TTC549 (cell line): ENCODE results near the gene WIF1.

Experiments
- FAIRE-seq: peaks from 2 replicates; lab custom pipeline; 2012; peaks lifted over from hg19 to GRCh38; lab: Jason Lieb, UNC

Gene WIF1

GRCh38 chr12:65121956-65122469 is 908 bp upstream of the WIF1 start:
- FAIRE-seq: no peak

- no peak for FAIRE-seq
These were observed 2.0 kb downstream of the WIF1 start for GRCh38 chr12:65119063-65119462.

- no peak for FAIRE-seq
These were observed 7.5 kb downstream of the WIF1 start for GRCh38 chr12:65113621-65114035.

GRCh38 chr12:65106948-65107347 is 14.2 kb downstream of the WIF1 start:
- no peak for FAIRE-seq

GRCh38 chr12:65100140-65100539 is 21.0 kb downstream of the WIF1 start:
- FAIRE-seq: no peak

- no peak for FAIRE-seq
These were observed 21.9 kb downstream of the WIF1 start for GRCh38 chr12:65099182-65099581.

GRCh38 chr12:65098364-65098763 is 22.7 kb downstream of the WIF1 start:
- no peak for FAIRE-seq

- FAIRE-seq: no peak
These were observed 26.4 kb downstream of the WIF1 start for GRCh38 chr12:65094722-65095121.

GRCh38 chr12:65093606-65094005 is 27.5 kb downstream of the WIF1 start:
- no peak for FAIRE-seq

GRCh38 chr12:65090461-65090860 is 30.6 kb downstream of the WIF1 start:
- FAIRE-seq: no peak

- no peak for FAIRE-seq
These were observed 34.9 kb downstream of the WIF1 start for GRCh38 chr12:65086236-65086635.

- no peak for FAIRE-seq
These were observed 36.5 kb downstream of the WIF1 start for GRCh38 chr12:65084579-65084978.

- no peak for FAIRE-seq
These were observed 37.5 kb downstream of the WIF1 start for GRCh38 chr12:65083581-65083980.

- no peak for FAIRE-seq
These were observed 38.7 kb downstream of the WIF1 start for GRCh38 chr12:65082406-65082805.

GRCh38 chr12:65081496-65081895 is 39.6 kb downstream of the WIF1 start:
- no peak for FAIRE-seq

- FAIRE-seq: no peak
These were observed 46.2 kb downstream of the WIF1 start for GRCh38 chr12:65074932-65075331.

GRCh38 chr12:65069336-65069735 is 51.8 kb downstream of the WIF1 start:
- FAIRE-seq: no peak

GRCh38 chr12:65067383-65067782 is 53.7 kb downstream of the WIF1 start:
- FAIRE-seq: no peak

- FAIRE-seq: no peak
These were observed 65.2 kb downstream of the WIF1 start for GRCh38 chr12:65055859-65056258.

GRCh38 chr12:65051218-65051617 is 69.9 kb downstream of the WIF1 start:
- no peak for FAIRE-seq

GRCh38 chr12:65045269-65045668 is 75.8 kb downstream of the WIF1 start:
- FAIRE-seq: no peak

- FAIRE-seq: no peak
These were observed 81.8 kb downstream of the WIF1 start for GRCh38 chr12:65039301-65039700.

- no peak for FAIRE-seq
These were observed 96.0 kb downstream of the WIF1 start for GRCh38 chr12:65025136-65025535.

- no peak for FAIRE-seq
These were observed 97.6 kb downstream of the WIF1 start for GRCh38 chr12:65023485-65023884.

- no peak for FAIRE-seq
These were observed 98.1 kb downstream of the WIF1 start for GRCh38 chr12:65022960-65023359.
